HFFc6 (cell line): Measurements from ENCODE around the gene CITED4. TPM values are rescaled to one million over a fixed set of nuclear protein-coding genes. Genes with fewer than 3 reads are reported as not detected.
A peak's percentile ranks its signal among the peaks of the same experiment; 100 is the strongest.

Source experiments
- DNase-seq: peaks from one replicate; pipeline ENCODE4 v3.0.0-alpha.2; 2018
- H3K27ac Mint-ChIP-seq: 2 replicates; pipeline ENCODE4 v1.8.0; 2020; ENCODE audit warnings: mild to moderate bottlenecking, mixed read lengths
- H3K27me3 Mint-ChIP-seq: 2 replicates; pipeline ENCODE4 v1.8.0; 2021; ENCODE audit warnings: mild to moderate bottlenecking, moderate library complexity, mixed read lengths; ENCODE audit not compliant: insufficient read depth
- H3K36me3 Mint-ChIP-seq: 2 replicates; pipeline ENCODE4 v1.8.0; 2021; ENCODE audit warnings: low read depth, mixed read lengths
- H3K4me1 Mint-ChIP-seq: 2 replicates; pipeline ENCODE4 v1.8.0; 2020; ENCODE audit warnings: low read depth, mixed read lengths
- H3K4me3 Mint-ChIP-seq: 2 replicates; pipeline ENCODE4 v1.8.0; 2020; ENCODE audit warnings: mild to moderate bottlenecking, moderate library complexity, mixed read lengths
- H3K9me3 Mint-ChIP-seq: 2 replicates; pipeline ENCODE4 v1.8.0; 2020; ENCODE audit warnings: mild to moderate bottlenecking, mixed read lengths
- total RNA-seq, 6 experiments: library from RNA; stranded (reverse); fragmentation: NEBNext Ultra II Directional; extraction: Animal tissue kit (Norgen Biotek cat#: 25700); gene quantifications; 2 replicates in 1 of 6; 3 replicates in 5 of 6; pipeline ENCODE4 v1.2.3, GENCODE V29; 2021
- TF ChIP-seq, protein P1 (sequence below): fragments of 200-600 bp; sonication (generic); IDR thresholded peaks from 2 replicates; pipeline ENCODE4 v1.5.0; 2021; ENCODE audit warnings: antibody characterized with exemption, mild to moderate bottlenecking

The CITED4 gene
- total RNA-seq, 6 experiments from 2014 or later: 1.7 to 5.3 (median 3.8) TPM

DNA sequence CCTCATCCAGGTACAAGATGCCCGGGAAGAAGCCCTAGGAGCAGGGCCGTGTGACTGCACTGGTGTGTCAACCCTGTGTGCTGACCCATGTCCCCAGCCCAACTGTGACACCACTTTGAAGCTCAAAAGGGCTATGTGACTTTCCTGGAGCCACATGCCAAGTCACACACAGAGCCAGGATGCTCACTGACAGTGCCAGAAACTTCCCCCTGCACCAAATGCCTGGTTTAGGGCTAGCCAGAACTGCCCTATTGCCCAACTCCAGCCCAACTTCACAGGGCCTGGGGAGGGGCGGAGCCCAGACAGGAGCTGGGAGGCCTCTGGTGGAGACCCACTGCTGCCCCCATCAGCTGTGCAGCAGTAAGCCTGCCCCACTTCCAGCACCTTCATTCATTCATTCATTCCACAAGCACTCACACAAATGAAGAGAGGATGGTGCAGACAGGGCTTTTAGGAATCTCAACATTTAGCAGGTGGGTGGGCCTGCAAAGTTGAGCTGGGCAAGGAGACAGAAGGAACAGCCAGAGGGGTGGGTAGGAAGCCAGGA is 41.8 kb downstream of the CITED4 start:
- Mint-ChIP-seq H3K4me3 (no peak overlapping the region), H3K4me1 (peaks cover 12% of the 10 kb centered on the region), H3K36me3 (no peaks in the 10 kb centered on the region), H3K9me3 (no peaks in the 10 kb centered on the region), H3K27ac (no peak overlapping the region), H3K27me3 (peaks cover 36% of the 10 kb centered on the region)
- TF ChIP-seq, protein P1, sequence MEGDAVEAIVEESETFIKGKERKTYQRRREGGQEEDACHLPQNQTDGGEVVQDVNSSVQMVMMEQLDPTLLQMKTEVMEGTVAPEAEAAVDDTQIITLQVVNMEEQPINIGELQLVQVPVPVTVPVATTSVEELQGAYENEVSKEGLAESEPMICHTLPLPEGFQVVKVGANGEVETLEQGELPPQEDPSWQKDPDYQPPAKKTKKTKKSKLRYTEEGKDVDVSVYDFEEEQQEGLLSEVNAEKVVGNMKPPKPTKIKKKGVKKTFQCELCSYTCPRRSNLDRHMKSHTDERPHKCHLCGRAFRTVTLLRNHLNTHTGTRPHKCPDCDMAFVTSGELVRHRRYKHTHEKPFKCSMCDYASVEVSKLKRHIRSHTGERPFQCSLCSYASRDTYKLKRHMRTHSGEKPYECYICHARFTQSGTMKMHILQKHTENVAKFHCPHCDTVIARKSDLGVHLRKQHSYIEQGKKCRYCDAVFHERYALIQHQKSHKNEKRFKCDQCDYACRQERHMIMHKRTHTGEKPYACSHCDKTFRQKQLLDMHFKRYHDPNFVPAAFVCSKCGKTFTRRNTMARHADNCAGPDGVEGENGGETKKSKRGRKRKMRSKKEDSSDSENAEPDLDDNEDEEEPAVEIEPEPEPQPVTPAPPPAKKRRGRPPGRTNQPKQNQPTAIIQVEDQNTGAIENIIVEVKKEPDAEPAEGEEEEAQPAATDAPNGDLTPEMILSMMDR: no peak
- DNase-seq: no peak

DNA sequence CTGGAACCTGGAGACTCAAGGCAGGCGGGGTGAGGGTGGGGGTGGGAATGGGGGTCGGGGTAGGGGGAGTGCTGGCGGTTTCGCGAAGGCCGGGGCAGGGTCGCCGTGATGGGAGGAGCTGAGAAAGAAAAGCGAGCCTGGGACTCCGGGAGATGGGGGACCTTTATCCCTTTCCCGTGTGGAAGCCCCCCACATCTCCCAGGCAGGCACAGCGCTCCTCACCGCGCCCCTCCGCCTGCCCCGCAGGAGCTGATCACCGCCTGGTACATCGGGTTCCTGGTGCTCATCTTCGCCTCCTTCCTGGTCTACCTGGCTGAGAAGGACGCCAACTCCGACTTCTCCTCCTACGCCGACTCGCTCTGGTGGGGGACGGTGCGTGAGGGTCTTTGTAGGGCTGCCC is 43.1 kb downstream of the CITED4 start:
- Mint-ChIP-seq H3K27ac (no peak overlapping the region), H3K4me3 (peak overlapping the region; percentile 50; the same call in 1 of the 2 replicates), H3K27me3 (peaks cover 46% of the 10 kb centered on the region), H3K36me3 (no peaks in the 10 kb centered on the region), H3K9me3 (no peaks in the 10 kb centered on the region), H3K4me1 (peaks cover under 1% of the 10 kb centered on the region; the same call in 1 of the 2 replicates)
- DNase-seq: no peak
- TF ChIP-seq, protein P1: no peak

- Mint-ChIP-seq H3K4me1 (no peaks in the 10 kb centered on the region), H3K9me3 (no peaks in the 10 kb centered on the region), H3K27ac (no peak overlapping the region), H3K36me3 (no peaks in the 10 kb centered on the region), H3K4me3 (peak overlapping the region; percentile 53; the same call in 1 of the 2 replicates), H3K27me3 (peaks cover 48% of the 10 kb centered on the region)
- TF ChIP-seq, protein P1: no peak
- no peak for DNase-seq
Measured at GRCh38 chr1:40818264-40818961, 43.8 kb downstream of the CITED4 start.

GRCh38 chr1:40817791-40818263 is 44.3 kb downstream of the CITED4 start:
- Mint-ChIP-seq H3K9me3 (no peaks in the 10 kb centered on the region), H3K4me3 (0 out of 2 replicates have a peak overlapping the region, but pooled peaks have one; percentile 39), H3K36me3 (no peaks in the 10 kb centered on the region), H3K27me3 (peaks cover 51% of the 10 kb centered on the region), H3K4me1 (no peaks in the 10 kb centered on the region), H3K27ac (no peak overlapping the region)
- TF ChIP-seq, protein P1: no peak
- DNase-seq: no peak

- no peaks in the 10 kb centered on the region for H3K9me3 Mint-ChIP-seq
- no peak overlapping the region for H3K27ac Mint-ChIP-seq
- no peaks in the 10 kb centered on the region for H3K4me1 Mint-ChIP-seq
- no peak overlapping the region for H3K4me3 Mint-ChIP-seq
- DNase-seq: no peak
- H3K36me3 Mint-ChIP-seq: no peaks in the 10 kb centered on the region
- TF ChIP-seq, protein P1: no peak
- H3K27me3 Mint-ChIP-seq: peaks cover 64% of the 10 kb centered on the region
Measured at GRCh38 chr1:40815420-40815819, 46.7 kb downstream of the CITED4 start.

Other genes with a start within 250 kb of the CITED4 start
- under 1 TPM in 3 of 6 experiments, not detected in 3; 0.05 to 0.14 (median 0.09) TPM for gene RIMS3, start 196.7 kb downstream of the CITED4 start, total RNA-seq
- gene NFYC, start 170.7 kb downstream of the CITED4 start, total RNA-seq: 10 to 100 TPM; 31.0 to 48.1 (median 43.8) TPM
- under 1 TPM in 1 of 6 experiments, not detected in 5; 0.05 TPM for gene KCNQ4, start 78.6 kb downstream of the CITED4 start, total RNA-seq
- 100 to 1,000 TPM in 1 of 6 experiments, 10 to 100 TPM in 5; 89.3 to 125 (median 91.6) TPM for gene CTPS1, start 117.3 kb upstream of the CITED4 start, total RNA-seq
- gene SLFNL1, start 159.4 kb upstream of the CITED4 start, total RNA-seq: under 1 TPM in 4 of 6 experiments, not detected in 2; 0.07 to 0.17 (median 0.11) TPM